Neural cell (in vitro differentiated cells): ENCODE measurements around the gene KYAT1. TPM values are rescaled to one million over a fixed set of nuclear protein-coding genes. Genes with fewer than 3 reads are reported as not detected.

Experiments used
- H2AFZ ChIP-seq: fragments of 200-600, 300-800 bp; sonication (generic), shearing (Covaris generic); 2 replicates; pipeline ENCODE4 v1.6.0; 2014; ENCODE audit warnings: low read depth, mild to moderate bottlenecking, antibody characterized with exemption, low read length, moderate library complexity
- H3F3A ChIP-seq: fragments of 200-600 bp; shearing (Covaris generic); 2 replicates; pipeline ENCODE4 v1.6.1; 2016; ENCODE audit warnings: mild to moderate bottlenecking, moderate library complexity, mixed read lengths, antibody characterized with exemption, low read length; ENCODE audit not compliant: insufficient read depth, poor library complexity, severe bottlenecking
- H3K27ac ChIP-seq: fragments of 200-600, 300-800 bp; sonication (generic), shearing (Covaris generic); 2 replicates; pipeline ENCODE4 v1.5.1; 2014; ENCODE audit warnings: mild to moderate bottlenecking, low read length, moderate library complexity
- H3K27me3 ChIP-seq: fragments of 300-800, 200-600 bp; sonication (generic), shearing (Covaris generic); 2 replicates; pipeline ENCODE4 v1.6.0; 2014; ENCODE audit warnings: mild to moderate bottlenecking, low read depth, low read length, moderate library complexity; ENCODE audit not compliant: insufficient read depth
- H3K36me3 ChIP-seq: fragments of 300-800, 200-600 bp; sonication (generic), shearing (Covaris generic); 2 replicates; pipeline ENCODE4 v1.5.1; 2014; ENCODE audit warnings: mild to moderate bottlenecking, antibody characterized with exemption, low read length, moderate library complexity; ENCODE audit not compliant: insufficient read depth
- H3K4me2 ChIP-seq: fragments of 300-800, 200-600 bp; sonication (generic), shearing (Covaris generic); 2 replicates; pipeline ENCODE4 v1.6.0; 2014; ENCODE audit warnings: mild to moderate bottlenecking, low read length
- H3K4me3 ChIP-seq: fragments of 300-800, 200-600 bp; sonication (generic), shearing (Covaris generic); 2 replicates; pipeline ENCODE4 v1.5.1; 2014; ENCODE audit warnings: mild to moderate bottlenecking, low read length, moderate library complexity
- H3K79me2 ChIP-seq: fragments of 200-600 bp; shearing (Covaris generic); replicated peaks from 2 replicates; pipeline ENCODE4 v1.6.0; 2014; ENCODE audit warnings: mild to moderate bottlenecking, low read length, moderate library complexity; ENCODE audit not compliant: insufficient read depth
- H3K9ac ChIP-seq: fragments of 300-800, 200-600 bp; sonication (generic), shearing (Covaris generic); 2 replicates; pipeline ENCODE4 v1.6.1; 2016; ENCODE audit warnings: mild to moderate bottlenecking, low read length, mixed read lengths
- H3K9me2 ChIP-seq: fragments of 200-600 bp; shearing (Covaris generic); 2 replicates; pipeline ENCODE4 v1.6.1; 2016; ENCODE audit warnings: mild to moderate bottlenecking, low read length, mixed read lengths; ENCODE audit not compliant: insufficient read depth
- H3K9me3 ChIP-seq: fragments of 200-600, 300-800 bp; sonication (generic), shearing (Covaris generic); 2 replicates; pipeline ENCODE4 v1.6.1; 2016; ENCODE audit warnings: mild to moderate bottlenecking, mixed run types, low read length, moderate library complexity, mixed read lengths
- H4K20me1 ChIP-seq: fragments of 200-600 bp; shearing (Covaris generic); 2 replicates; pipeline ENCODE4 v1.6.1; 2016; ENCODE audit warnings: mild to moderate bottlenecking, mixed run types; ENCODE audit not compliant: insufficient read depth
- EP300 ChIP-seq: fragments of 450-650 bp; conservative IDR thresholded peaks from 2 replicates; pipeline ENCODE4 v1.6.1; 2014; ENCODE audit warnings: antibody characterized with exemption, mild to moderate bottlenecking, moderate library complexity; ENCODE audit not compliant: poor library complexity, severe bottlenecking
- EZH2 ChIP-seq: fragments of 200-600, 300-800 bp; shearing (Covaris generic), sonication (generic); IDR thresholded peaks from 2 replicates; pipeline ENCODE4 v1.6.1; 2014; ENCODE audit warnings: antibody characterized with exemption, low read length, borderline replicate concordance, mild to moderate bottlenecking; ENCODE audit not compliant: insufficient read depth, poor library complexity, severe bottlenecking
- MXI1 ChIP-seq: fragments of 450-650 bp; conservative IDR thresholded peaks from 2 replicates; pipeline ENCODE4 v1.6.1; 2014; ENCODE audit warnings: antibody characterized with exemption, mild to moderate bottlenecking; ENCODE audit not compliant: poor library complexity, severe bottlenecking
- POLR2AphosphoS5 ChIP-seq: IDR thresholded peaks from 2 replicates; pipeline ENCODE4 v1.6.1; 2012
- RAD21 ChIP-seq: fragments of 450-650 bp; conservative IDR thresholded peaks from 2 replicates; pipeline ENCODE4 v1.6.1; 2014; ENCODE audit warnings: antibody characterized with exemption, mild to moderate bottlenecking, moderate library complexity
- SMC3 ChIP-seq: fragments of 450-650 bp; conservative IDR thresholded peaks from 2 replicates; pipeline ENCODE4 v1.6.1; 2014; ENCODE audit warnings: antibody characterized with exemption, mild to moderate bottlenecking, moderate library complexity; ENCODE audit not compliant: poor library complexity
- TAF1 ChIP-seq: IDR thresholded peaks from 2 replicates; pipeline ENCODE4 v1.6.1; 2012; ENCODE audit warnings: low read depth
- polyA plus RNA-seq: library from polyadenylated mRNA; depleted of rRNA; stranded (reverse); fragments of >200 nt; gene quantifications from 2 replicates; pipeline ENCODE4 v1.2.3, GENCODE V29; 2014
- TF ChIP-seq, protein P1 (sequence below): fragments of 450-650 bp; IDR thresholded peaks from 2 replicates; pipeline ENCODE4 v1.5.1; 2014; ENCODE audit warnings: antibody characterized with exemption, mild to moderate bottlenecking, moderate library complexity; ENCODE audit not compliant: poor library complexity, severe bottlenecking
- TF ChIP-seq, protein P2 (sequence below): IDR thresholded peaks from 2 replicates; pipeline ENCODE4 v1.6.1; 2012; ENCODE audit warnings: borderline replicate concordance

Gene KYAT1
- polyA plus RNA-seq, 1 donor from 2014 or later: 22.6 TPM

DNA sequence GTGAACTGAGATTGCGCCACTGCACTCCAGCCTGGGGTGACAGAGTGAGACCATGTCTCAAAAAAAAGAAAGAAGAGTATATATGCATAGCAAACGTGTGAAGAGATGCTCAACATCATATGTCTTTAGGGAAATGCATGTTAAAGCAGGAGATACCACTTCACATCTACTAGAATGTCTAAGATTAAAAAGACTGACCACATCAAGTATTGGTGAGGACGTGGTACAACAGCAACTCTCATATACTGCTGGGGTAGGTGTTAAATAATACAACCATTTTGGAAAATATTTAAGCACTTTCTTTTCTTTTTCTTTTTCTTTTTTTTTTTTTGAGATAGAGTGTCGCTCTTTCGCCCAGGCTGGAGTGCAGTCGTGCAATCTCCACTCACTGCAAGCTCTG lies 96.3 kb downstream of the KYAT1 start:
- no peak for TF ChIP-seq RAD21
- TF ChIP-seq MXI1: no peak
- no peak for TF ChIP-seq POLR2AphosphoS5
- TF ChIP-seq EP300: no peak
- TF ChIP-seq SMC3: no peak
- TF ChIP-seq EZH2: no peak
- TF ChIP-seq TAF1: no peak
- TF ChIP-seq, protein P1, sequence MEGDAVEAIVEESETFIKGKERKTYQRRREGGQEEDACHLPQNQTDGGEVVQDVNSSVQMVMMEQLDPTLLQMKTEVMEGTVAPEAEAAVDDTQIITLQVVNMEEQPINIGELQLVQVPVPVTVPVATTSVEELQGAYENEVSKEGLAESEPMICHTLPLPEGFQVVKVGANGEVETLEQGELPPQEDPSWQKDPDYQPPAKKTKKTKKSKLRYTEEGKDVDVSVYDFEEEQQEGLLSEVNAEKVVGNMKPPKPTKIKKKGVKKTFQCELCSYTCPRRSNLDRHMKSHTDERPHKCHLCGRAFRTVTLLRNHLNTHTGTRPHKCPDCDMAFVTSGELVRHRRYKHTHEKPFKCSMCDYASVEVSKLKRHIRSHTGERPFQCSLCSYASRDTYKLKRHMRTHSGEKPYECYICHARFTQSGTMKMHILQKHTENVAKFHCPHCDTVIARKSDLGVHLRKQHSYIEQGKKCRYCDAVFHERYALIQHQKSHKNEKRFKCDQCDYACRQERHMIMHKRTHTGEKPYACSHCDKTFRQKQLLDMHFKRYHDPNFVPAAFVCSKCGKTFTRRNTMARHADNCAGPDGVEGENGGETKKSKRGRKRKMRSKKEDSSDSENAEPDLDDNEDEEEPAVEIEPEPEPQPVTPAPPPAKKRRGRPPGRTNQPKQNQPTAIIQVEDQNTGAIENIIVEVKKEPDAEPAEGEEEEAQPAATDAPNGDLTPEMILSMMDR: no peak
- TF ChIP-seq, protein P2, sequence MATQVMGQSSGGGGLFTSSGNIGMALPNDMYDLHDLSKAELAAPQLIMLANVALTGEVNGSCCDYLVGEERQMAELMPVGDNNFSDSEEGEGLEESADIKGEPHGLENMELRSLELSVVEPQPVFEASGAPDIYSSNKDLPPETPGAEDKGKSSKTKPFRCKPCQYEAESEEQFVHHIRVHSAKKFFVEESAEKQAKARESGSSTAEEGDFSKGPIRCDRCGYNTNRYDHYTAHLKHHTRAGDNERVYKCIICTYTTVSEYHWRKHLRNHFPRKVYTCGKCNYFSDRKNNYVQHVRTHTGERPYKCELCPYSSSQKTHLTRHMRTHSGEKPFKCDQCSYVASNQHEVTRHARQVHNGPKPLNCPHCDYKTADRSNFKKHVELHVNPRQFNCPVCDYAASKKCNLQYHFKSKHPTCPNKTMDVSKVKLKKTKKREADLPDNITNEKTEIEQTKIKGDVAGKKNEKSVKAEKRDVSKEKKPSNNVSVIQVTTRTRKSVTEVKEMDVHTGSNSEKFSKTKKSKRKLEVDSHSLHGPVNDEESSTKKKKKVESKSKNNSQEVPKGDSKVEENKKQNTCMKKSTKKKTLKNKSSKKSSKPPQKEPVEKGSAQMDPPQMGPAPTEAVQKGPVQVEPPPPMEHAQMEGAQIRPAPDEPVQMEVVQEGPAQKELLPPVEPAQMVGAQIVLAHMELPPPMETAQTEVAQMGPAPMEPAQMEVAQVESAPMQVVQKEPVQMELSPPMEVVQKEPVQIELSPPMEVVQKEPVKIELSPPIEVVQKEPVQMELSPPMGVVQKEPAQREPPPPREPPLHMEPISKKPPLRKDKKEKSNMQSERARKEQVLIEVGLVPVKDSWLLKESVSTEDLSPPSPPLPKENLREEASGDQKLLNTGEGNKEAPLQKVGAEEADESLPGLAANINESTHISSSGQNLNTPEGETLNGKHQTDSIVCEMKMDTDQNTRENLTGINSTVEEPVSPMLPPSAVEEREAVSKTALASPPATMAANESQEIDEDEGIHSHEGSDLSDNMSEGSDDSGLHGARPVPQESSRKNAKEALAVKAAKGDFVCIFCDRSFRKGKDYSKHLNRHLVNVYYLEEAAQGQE: no peak
- Histone ChIP-seq H3K9ac (no peak overlapping the region), H3K9me3 (no peaks in the 10 kb centered on the region), H3K79me2 (peaks cover 13% of the 10 kb centered on the region), H3K36me3 (no peaks in the 10 kb centered on the region), H3K4me2 (no peak overlapping the region), H3K27me3 (no peaks in the 10 kb centered on the region), H4K20me1 (no peaks in the 10 kb centered on the region), H3K9me2 (no peaks in the 10 kb centered on the region), H3K27ac (no peak overlapping the region), H3F3A (no peaks in the 10 kb centered on the region), H2AFZ (no peak overlapping the region), H3K4me3 (no peak overlapping the region)

Other genes starting within 250 kb of the KYAT1 start
- 82.5 and 86.6 TPM in 2 replicates for gene DYNC2I2, start 225.1 kb downstream of the KYAT1 start, polyA plus RNA-seq
- gene SET, start 192.7 kb downstream of the KYAT1 start, polyA plus RNA-seq: 549 and 855 TPM in 2 replicates
- 0.06 and 1.4 TPM in 2 replicates for gene PKN3, start 179.4 kb downstream of the KYAT1 start, polyA plus RNA-seq
- gene ZDHHC12, start 157.8 kb downstream of the KYAT1 start, polyA plus RNA-seq: 0.09 TPM in 1 of 2 replicates, not detected in the other
- 30.6 and 32.2 TPM in 2 replicates for gene ZER1, start 110.0 kb downstream of the KYAT1 start, polyA plus RNA-seq
- gene TBC1D13, start 94.7 kb downstream of the KYAT1 start, polyA plus RNA-seq: 24.4 and 30.0 TPM in 2 replicates
- 60.1 and 61.5 TPM in 2 replicates for gene ENDOG, start 63.5 kb downstream of the KYAT1 start, polyA plus RNA-seq
- 26.7 and 34.7 TPM in 2 replicates for gene SPOUT1, start 52.2 kb downstream of the KYAT1 start, polyA plus RNA-seq
- 11.6 and 15.6 TPM in 2 replicates for gene LRRC8A, start 183 bp upstream of the KYAT1 start, polyA plus RNA-seq
- not detected in 2 replicates for gene PHYHD1, start 39.0 kb upstream of the KYAT1 start, polyA plus RNA-seq
- gene DOLK, start 65.7 kb upstream of the KYAT1 start, polyA plus RNA-seq: 11.3 and 14.4 TPM in 2 replicates
- gene NUP188, start 65.7 kb upstream of the KYAT1 start, polyA plus RNA-seq: 21.2 and 24.0 TPM in 2 replicates
- gene SH3GLB2, start 146.4 kb upstream of the KYAT1 start, polyA plus RNA-seq: 128 and 160 TPM in 2 replicates
- 42.4 and 73.6 TPM in 2 replicates for gene MIGA2, start 154.7 kb upstream of the KYAT1 start, polyA plus RNA-seq
- gene DOLPP1, start 199.2 kb upstream of the KYAT1 start, polyA plus RNA-seq: 31.1 and 31.5 TPM in 2 replicates
- gene CRAT, start 228.8 kb upstream of the KYAT1 start, polyA plus RNA-seq: 14.3 and 21.2 TPM in 2 replicates
- 50.5 and 62.8 TPM in 2 replicates for gene PTPA, start 229.5 kb upstream of the KYAT1 start, polyA plus RNA-seq